ENCODE results near the gene COX4I1.

The COX4I1 gene

DNA sequence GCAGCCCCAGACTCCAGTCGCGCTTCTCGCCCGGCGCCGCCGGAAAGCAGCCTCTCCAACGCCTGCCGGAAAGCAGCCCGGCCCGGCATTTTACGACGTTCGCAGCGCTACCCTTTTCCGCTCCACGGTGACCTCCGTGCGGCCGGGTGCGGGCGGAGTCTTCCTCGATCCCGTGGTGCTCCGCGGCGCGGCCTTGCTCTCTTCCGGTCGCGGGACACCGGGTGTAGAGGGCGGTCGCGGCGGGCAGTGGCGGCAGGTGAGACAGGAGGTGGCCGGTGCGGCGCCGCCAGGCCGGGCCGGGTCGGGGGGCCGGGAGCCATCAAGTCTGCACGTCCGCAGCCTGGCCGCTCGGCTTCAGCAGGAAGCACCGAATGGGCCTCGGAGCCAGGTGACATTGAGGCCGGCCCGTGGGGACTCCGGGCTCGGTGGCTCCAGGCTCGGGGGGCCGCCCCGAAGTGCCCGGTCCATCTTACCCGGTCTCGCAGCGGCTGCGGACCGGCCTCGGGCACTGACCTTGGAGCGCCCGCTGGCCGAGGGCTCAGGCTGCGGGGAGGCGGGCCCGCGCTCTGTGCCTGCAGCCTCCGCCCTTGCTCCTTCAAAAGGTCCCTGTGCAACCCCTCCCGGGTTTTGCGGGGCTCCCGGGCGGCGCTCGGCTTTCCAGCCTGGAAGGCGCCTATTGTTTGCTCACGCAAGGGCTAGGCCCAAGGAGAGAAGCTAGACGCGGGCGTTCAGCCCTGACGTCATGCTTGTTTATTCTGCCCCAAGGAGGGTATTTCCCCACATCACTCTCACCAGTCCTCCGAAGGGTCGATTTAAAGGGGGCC is at the start of gene COX4I1, which contains the start of gene EMC8:
COX4I1 (plus strand) TSS at position 199 of the 824 bp plus-strand sequence. CDS start 1,511 bp downstream, outside the sequence.
EMC8 (minus strand) TSS at position 48 of the 824 bp plus-strand sequence. CDS start 249 bp downstream, outside the sequence.
- DNase-seq (ENCODE audit: low read depth in 1 of 2, low spot score in 1 of 2): peak; percentile 83 to 91

GRCh38 chr16:85749771-85750145 is 49.7 kb upstream of the COX4I1 start:
- DNase-seq (ENCODE audit: low read depth in 1 of 2, low spot score in 1 of 2): no peak

DNA sequence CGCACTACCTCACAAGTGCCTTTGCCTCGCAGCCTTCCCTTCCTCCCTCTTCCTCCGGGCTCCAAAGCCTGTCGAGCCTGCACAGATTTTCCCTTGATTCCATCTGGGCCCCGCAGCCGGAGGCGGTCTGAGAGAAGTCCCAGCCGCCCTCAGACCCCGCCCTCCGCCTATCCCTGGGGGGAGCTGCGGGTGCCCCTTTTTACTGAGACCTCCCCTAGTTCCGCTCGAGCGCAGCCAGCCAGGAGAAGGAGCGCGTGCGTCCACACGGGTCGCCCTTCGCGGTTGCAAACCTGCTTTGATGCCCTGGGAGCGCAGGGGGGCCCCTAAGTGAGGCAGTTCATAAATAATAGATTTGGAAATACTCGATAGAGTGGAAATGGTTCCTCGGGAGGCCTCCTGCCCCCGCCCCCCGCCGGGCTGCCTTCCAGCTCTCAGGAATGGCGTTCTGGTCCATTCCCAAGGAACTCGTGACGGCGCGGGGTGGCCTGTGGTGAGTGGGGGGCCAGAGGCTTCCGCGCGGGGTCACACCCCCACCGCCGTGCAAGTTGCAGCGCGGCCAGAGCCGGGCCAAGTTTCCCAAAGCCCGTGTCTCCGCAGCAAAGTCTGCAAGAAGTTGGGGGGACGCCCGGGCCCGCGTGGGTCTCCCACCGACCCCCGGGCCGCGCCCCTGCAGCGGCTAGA is 49.2 kb upstream of the COX4I1 start:
- no peak for DNase-seq (ENCODE audit: low read depth in 1 of 2, low spot score in 1 of 2)

GRCh38 chr16:85750827-85751697 is 48.4 kb upstream of the COX4I1 start, which contains the start of gene C16orf74:
TSS of gene C16orf74 (minus strand) at chr16:85751096. CDS start at chr16:85735217, 15,879 bp downstream.
- no peak for DNase-seq (ENCODE audit: low read depth in 1 of 2, low spot score in 1 of 2)

DNA sequence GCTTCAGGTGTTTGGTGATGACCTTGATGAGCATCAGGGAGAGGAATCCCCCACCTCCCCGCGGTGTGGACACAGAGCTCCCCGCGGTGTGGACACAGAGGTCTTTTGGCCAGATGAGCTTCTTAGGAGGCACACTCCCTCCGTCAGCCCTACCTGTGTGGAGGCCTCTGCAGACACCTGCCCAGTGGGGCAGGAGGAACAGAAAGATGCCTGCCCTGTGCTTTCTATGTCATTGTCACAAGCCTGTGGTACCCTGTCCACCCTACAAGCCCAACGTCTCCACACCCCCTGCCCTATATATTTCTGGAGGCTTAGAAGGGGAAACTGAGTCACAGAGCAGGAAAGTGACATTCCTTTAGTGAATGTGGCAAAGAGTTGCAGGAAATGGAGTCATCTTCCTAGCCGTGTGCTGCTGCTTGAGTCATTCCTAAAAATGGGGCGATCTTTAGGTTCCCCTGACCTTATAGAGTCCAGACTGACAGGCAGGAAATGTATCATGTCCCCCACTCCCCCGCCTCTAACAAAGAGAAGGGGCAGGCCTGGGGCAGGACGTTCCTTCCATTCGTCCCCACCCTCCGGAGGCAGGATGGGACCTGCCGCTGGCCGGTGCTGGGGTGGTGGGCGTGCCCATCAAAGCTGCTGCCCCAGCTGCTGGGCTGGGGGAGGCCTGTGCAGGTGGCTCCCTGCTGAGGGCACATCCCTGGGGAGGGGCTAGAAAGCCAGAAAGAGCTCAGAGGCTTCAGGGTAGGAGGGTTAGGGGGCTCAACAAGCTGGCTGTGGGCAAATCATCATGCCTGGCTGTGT is 47.6 kb upstream of the COX4I1 start:
- DNase-seq (ENCODE audit: low read depth in 1 of 2, low spot score in 1 of 2): no peak

GRCh38 chr16:85752511-85753420 is 46.7 kb upstream of the COX4I1 start:
- no peak for DNase-seq (ENCODE audit: low read depth in 1 of 2, low spot score in 1 of 2)

GRCh38 chr16:85753559-85753958 is 45.9 kb upstream of the COX4I1 start:
- DNase-seq (ENCODE audit: low read depth in 1 of 2, low spot score in 1 of 2): no peak

DNA sequence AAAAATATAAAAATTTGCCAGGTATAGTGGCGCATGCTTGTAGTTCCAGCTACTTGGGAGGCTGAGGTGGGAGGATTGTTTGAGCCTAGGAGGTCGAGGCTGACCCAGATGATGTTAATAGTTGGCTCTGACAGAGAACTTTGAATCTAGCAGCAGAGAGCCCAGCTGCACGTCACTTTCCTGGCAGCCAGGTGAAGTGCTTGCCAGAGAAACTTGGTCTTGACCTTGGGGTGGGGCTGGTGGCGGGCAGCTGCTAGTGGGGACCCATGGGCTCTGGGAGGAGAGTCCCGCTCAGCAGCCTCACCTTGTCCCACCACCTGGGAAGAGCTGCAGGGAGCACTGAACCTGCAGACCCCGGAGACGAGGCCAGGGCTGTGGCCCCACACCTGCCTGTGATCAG is 45.5 kb upstream of the COX4I1 start:
- DNase-seq (ENCODE audit: low read depth in 1 of 2, low spot score in 1 of 2): no peak

DNA sequence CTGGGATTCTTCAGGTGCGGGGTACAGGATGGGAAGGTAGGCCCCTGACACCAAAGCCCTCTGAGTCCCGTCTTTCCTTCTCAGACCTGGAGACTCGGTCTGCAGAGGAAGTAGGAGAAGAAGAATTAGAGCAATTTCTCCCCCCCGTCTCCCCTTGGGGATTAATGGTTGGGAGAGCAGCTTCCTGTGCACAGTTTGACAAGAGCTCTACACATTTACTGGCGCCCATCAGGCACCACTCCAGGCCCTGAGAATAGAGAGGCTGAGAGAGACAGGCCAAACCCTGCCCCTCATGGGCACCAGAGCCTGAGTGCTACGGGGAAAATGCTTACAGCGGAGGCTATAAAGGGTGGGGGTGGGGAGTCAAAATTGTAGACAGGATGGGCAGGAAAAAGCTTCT is 45.1 kb upstream of the COX4I1 start:
- no peak for DNase-seq (ENCODE audit: low read depth in 1 of 2, low spot score in 1 of 2)

DNA sequence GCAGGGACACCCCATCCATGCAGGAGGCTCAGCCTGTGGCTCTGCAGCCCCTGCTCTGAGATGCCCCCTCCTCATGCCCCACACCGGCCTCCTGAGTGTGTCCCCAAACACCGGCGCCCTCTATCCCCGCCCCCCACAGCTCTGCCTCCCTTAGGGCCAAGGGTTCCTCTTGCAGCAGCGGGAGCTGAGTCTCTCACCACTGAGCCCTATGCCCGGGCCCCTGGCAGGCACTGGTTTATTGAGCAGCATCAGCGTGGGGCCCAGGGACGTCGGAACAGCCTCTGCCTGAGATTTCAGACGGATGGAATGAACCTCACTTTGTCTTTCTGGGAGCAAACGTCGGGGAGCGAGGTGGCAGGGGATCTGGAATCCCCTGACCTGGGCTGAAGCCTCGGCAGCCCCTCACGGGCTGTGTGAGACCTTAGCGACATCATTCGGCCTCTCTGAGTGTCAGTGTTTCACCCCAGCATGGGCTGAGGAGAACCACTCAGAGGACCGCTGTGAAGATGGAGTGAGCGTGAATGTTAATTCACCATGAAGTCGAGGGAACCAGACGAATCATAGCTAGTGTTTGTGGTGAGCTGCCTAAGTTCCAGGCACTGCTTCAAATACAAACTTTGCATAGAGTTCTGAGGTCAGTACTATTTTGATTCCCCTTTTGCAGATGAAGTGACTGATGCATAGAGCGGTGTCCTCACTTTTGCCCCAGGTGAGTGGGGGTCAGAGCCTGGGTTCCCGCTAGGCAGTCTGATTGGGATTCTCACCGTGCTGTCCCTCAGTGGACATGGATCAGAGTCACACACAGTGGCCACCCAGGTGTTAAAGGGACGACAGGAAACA is 43.3 kb upstream of the COX4I1 start:
- DNase-seq (ENCODE audit: low read depth in 1 of 2, low spot score in 1 of 2): no peak

DNA sequence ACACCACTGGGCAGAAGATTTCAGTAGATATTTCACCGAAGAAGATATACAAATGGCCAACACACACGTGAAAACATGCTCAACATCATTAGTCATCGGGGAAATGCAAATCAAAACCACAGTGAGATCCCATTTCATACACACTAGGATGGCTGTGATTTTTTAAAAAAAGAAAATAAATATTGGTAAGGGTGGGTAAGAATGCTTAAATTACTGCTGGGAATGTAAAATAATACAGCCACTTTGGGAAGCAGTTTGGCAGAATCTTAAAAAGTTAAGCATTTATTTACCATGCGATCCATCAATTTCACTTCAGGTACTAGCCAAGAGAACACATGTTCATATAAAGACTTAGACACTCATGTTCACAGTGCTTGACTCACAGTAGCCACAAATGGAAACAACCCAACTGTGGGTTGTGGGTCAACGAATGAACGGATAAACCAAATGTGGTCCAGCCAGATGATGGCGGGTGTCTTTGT is 42.1 kb upstream of the COX4I1 start:
- DNase-seq (ENCODE audit: low read depth in 1 of 2, low spot score in 1 of 2): no peak

- DNase-seq (ENCODE audit: low read depth in 1 of 2, low spot score in 1 of 2): no peak
Measured at GRCh38 chr16:85759136-85759535, 40.4 kb upstream of the COX4I1 start.

DNA sequence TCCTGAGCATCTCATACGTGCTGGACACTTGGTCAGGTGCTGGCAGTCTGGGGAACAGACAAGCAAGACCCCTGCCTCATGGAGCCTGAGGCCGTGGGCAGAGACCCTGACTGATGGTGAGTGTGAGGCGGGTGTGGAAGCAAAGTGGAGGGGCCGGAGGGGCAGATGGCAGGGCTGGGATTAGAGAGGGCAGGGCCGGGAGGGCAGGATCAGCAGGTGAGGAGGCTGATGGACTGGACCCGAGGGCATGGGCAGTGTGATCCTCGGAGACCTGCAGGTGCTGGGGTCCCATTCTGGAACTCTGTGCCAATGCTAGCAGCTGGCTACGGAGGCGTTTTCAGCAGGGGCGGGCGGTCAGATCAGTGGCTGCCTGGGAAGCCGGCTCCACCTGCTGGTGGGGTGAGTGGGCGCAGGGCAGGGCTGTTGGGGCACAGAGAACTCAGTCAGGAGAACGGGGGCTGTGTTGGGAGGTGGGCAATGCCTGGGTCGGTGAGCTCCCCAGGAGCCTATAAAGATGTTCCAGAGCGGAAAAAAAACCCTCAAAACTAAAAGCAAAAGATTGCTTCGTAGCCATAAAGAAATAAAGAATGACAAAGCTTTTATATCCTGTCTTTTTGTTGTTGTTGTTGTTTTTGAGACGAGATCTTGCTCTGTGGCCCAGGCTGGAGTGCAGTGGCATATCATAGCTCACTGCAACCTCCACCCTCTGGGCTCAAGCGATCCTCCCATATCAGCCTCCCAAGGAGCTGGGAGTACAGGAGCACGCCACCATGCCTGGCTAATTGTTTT is 39.7 kb upstream of the COX4I1 start:
- no peak for DNase-seq (ENCODE audit: low read depth in 1 of 2, low spot score in 1 of 2)

GRCh38 chr16:85761861-85762260 is 37.6 kb upstream of the COX4I1 start:
- no peak for DNase-seq (ENCODE audit: low read depth in 1 of 2, low spot score in 1 of 2)

DNA sequence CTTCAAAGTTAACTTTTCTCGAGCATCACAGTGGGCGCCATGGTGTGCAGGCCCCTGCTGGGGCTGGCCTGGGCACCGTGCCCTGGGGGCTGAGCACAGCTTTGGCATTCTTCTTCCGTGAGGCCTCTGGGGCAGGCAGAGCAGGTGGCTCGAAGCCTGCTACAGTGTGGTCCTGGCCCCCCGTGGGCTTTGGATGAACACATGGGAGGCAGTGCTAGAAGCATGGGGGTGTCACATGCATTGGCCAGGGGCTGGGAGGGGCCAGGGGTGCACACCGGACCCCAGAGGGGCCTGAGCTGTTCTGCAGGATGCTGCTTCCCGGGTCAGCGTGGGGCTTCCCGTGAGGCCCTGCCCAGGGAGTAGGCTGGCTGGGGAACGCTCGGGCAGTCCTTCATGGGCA is 36.5 kb upstream of the COX4I1 start:
- no peak for DNase-seq (ENCODE audit: low read depth in 1 of 2, low spot score in 1 of 2)

- DNase-seq (ENCODE audit: low read depth in 1 of 2, low spot score in 1 of 2): no peak
Measured at GRCh38 chr16:85763616-85764015, 35.9 kb upstream of the COX4I1 start.

- DNase-seq (ENCODE audit: low read depth in 1 of 2, low spot score in 1 of 2): no peak
Measured at GRCh38 chr16:85765211-85765610, 34.3 kb upstream of the COX4I1 start.

DNA sequence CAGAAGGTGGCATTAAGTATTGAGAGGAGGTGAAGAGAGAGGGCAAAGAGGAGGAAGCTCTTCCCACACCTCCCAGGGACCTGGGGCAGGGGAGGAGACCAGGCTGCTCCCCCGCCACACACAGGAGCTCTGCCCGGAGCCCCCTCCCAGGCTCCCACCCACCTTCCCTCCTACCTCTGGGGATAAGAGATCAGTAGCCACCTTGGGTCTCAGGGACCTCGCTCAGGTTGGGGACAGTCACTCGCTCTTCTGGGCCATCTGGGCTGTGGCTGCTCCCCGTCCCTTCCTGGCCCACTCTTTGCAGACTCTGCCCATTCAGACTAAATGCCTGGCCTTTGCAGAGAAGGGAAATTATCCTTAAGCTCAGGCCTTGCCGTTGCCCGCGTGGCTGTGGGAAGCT is 33.7 kb upstream of the COX4I1 start:
- no peak for DNase-seq (ENCODE audit: low read depth in 1 of 2, low spot score in 1 of 2)
